Head of caudate nucleus (tissue), 42 donors: Measurements from ENCODE around the gene PFDN2.
A peak's percentile ranks its signal among the peaks of the same experiment; 100 is the strongest.

Experiments used
- DNase-seq, 42 donors: peaks; one replicate each; pipeline versions ENCODE4 v3.0.0 to v3.0.0-alpha.2; 2020 to 2021; ENCODE audit warnings: mixed read lengths in 7 of 42
- intact Hi-C: fragments of 100-400 bp; cut with DNase I; formaldehyde crosslinking; loops from one replicate; pipeline ENCODE4 v1.15.0; 2022

The PFDN2 gene

GRCh38 chr1:161114556-161114955 is 3.3 kb downstream of the PFDN2 start:
- DNase-seq: no peak
- intact Hi-C loops: no loop called here

- intact Hi-C loops: no loop called here
- no peak for DNase-seq
Measured at GRCh38 chr1:161113915-161114314, 3.9 kb downstream of the PFDN2 start.

- intact Hi-C loops: no loop called here
- no peak for DNase-seq
Measured at GRCh38 chr1:161111527-161111926, 6.3 kb downstream of the PFDN2 start.

GRCh38 chr1:161111117-161111516 is 6.7 kb downstream of the PFDN2 start:
- intact Hi-C loops: no loop called here
- DNase-seq: no peak

GRCh38 chr1:161106431-161106830 is 11.4 kb downstream of the PFDN2 start:
- intact Hi-C loops: no loop called here
- no peak for DNase-seq

- DNase-seq: peak in 1 of 42 donors; percentile 5
- intact Hi-C loops: no loop called here
Measured at GRCh38 chr1:161100556-161100955, 17.3 kb downstream of the PFDN2 start.

- DNase-seq: peak in 2 of 42 donors; percentile 15 to 32
- intact Hi-C loops: loop anchor here (5.0 kb wide), 1 partner anchor 102 kb away; no protein-coding TSS in a partner anchor
Measured at GRCh38 chr1:161099090-161099802, 18.6 kb downstream of the PFDN2 start.

GRCh38 chr1:161098210-161099068 is 19.4 kb downstream of the PFDN2 start, which contains the start of gene KLHDC9:
Gene KLHDC9 (plus strand): TSS chr1:161098361. CDS start chr1:161098536, 175 bp downstream.
- intact Hi-C loops: loop anchor here (5.0 kb wide), 1 partner anchor 101 kb away; no protein-coding TSS in a partner anchor
- DNase-seq: peak; percentile 60 to 94 (median 82)

- intact Hi-C loops: loop anchor here (2.0 to 5.0 kb wide), 2 partner anchors 52 to 99 kb away; partner anchors contain the start of gene USF1
- DNase-seq: no peak
Measured at GRCh38 chr1:161096530-161096929, 21.3 kb downstream of the PFDN2 start.

GRCh38 chr1:161096015-161096414 is 21.8 kb downstream of the PFDN2 start:
- intact Hi-C loops: loop anchor here (2.0 to 5.0 kb wide), 2 partner anchors 51 to 99 kb away; partner anchors contain the start of gene USF1
- DNase-seq: no peak

- intact Hi-C loops: loop anchor here (5.0 kb wide), 1 partner anchor 98 kb away; no protein-coding TSS in a partner anchor
- no peak for DNase-seq
Measured at GRCh38 chr1:161095230-161095629, 22.6 kb downstream of the PFDN2 start.

GRCh38 chr1:161094481-161094880 is 23.4 kb downstream of the PFDN2 start:
- intact Hi-C loops: no loop called here
- no peak for DNase-seq

GRCh38 chr1:161092621-161093028 is 25.2 kb downstream of the PFDN2 start:
- no peak for DNase-seq
- intact Hi-C loops: no loop called here

GRCh38 chr1:161091796-161092507 is 25.9 kb downstream of the PFDN2 start:
- no peak for DNase-seq
- intact Hi-C loops: no loop called here

GRCh38 chr1:161091093-161091492 is 26.7 kb downstream of the PFDN2 start:
- no peak for DNase-seq
- intact Hi-C loops: no loop called here

GRCh38 chr1:161090617-161091016 is 27.2 kb downstream of the PFDN2 start:
- DNase-seq: no peak
- intact Hi-C loops: no loop called here

GRCh38 chr1:161089938-161090337 is 27.9 kb downstream of the PFDN2 start:
- intact Hi-C loops: no loop called here
- DNase-seq: no peak

- intact Hi-C loops: no loop called here
- no peak for DNase-seq
Measured at GRCh38 chr1:161089251-161089924, 28.4 kb downstream of the PFDN2 start, which contains the start of gene NECTIN4. Gene NECTIN4 (minus strand): TSS chr1:161089558. CDS start chr1:161089296, 262 bp downstream.
